B cell (primary cell): Measurements from ENCODE around the gene RELB. TPM values are rescaled to one million over a fixed set of nuclear protein-coding genes. Genes with fewer than 3 reads are reported as not detected.

ENCODE experiments used
- ATAC-seq: fragments of 200-7000 bp; cut with Tn5 transposase; one replicate; pipeline ENCODE4 v1.10.0; 2021; ENCODE audit warnings: low read depth, mild to moderate bottlenecking, moderate number of reproducible peaks, moderate library complexity
- CTCF ChIA-PET: fragments of 350-600 bp; sonication (Branson Sonifier 250); formaldehyde crosslinking; loops from one replicate; lab custom pipeline; 2021; ENCODE audit warnings: antibody characterized with exemption, inconsistent platforms; lab: Charles Lee
- POLR2A ChIA-PET: fragments of 350-600 bp; sonication (Branson Sonifier 250); formaldehyde crosslinking; loops from one replicate; lab custom pipeline; 2021; ENCODE audit warnings: antibody characterized with exemption; lab: Charles Lee
- DNase-seq: peaks from one replicate; pipeline ENCODE4 v3.0.0; 2013
- H2AFZ ChIP-seq: 2 replicates; pipeline ENCODE4 v1.6.1; 2012; ENCODE audit warnings: mild to moderate bottlenecking, low read depth, low read length; ENCODE audit not compliant: insufficient read depth, poor library complexity, severe bottlenecking
- H3K27ac ChIP-seq, 2 donors: 1 replicate in 1 of 2; 2 replicates in 1 of 2; pipeline ENCODE4 v1.5.1; 2012 to 2013; ENCODE audit warnings: low read length in 2 of 2, mild to moderate bottlenecking in 2 of 2, moderate library complexity in 1 of 2
- H3K27me3 ChIP-seq, 4 experiments: fragments of 200-600 bp in 1 of 4; sonication (generic) in 1 of 4; replicated peaks in 1 of 4; 1 replicate in 2 of 4; 2 replicates in 2 of 4; pipeline versions ENCODE4 v1.6.1 to v1.7.0; 2013 to 2016; ENCODE audit warnings: low read length in 3 of 4, mild to moderate bottlenecking in 2 of 4, mixed read lengths in 1 of 4, moderate library complexity in 1 of 4; ENCODE audit not compliant: insufficient read depth in 4 of 4, control insufficient read depth in 3 of 4; ENCODE audit errors: control extremely low read depth in 1 of 4
- H3K36me3 ChIP-seq, 2 experiments: replicated peaks in 1 of 2; 1 replicate in 1 of 2; 2 replicates in 1 of 2; pipeline versions ENCODE4 v1.6.1 to v1.7.1; 2013; ENCODE audit warnings: low read length in 1 of 2; ENCODE audit not compliant: insufficient read depth in 2 of 2, control insufficient read depth in 1 of 2; ENCODE audit errors: control extremely low read depth in 1 of 2, extremely low read depth in 1 of 2
- H3K4me1 ChIP-seq, 2 donors: fragments of 200-600 bp in 1 of 2; sonication (generic) in 1 of 2; 1 replicate in 1 of 2; 2 replicates in 1 of 2; pipeline versions ENCODE4 v1.5.1 to v1.6.1; 2013 to 2017; ENCODE audit warnings: low read length in 2 of 2; ENCODE audit not compliant: control insufficient read depth in 2 of 2, insufficient read depth in 2 of 2
- H3K4me2 ChIP-seq: replicated peaks from 2 replicates; pipeline ENCODE3; 2012; ENCODE audit warnings: mild to moderate bottlenecking, low read depth, low read length; ENCODE audit not compliant: poor library complexity, severe bottlenecking
- H3K4me3 ChIP-seq, 5 experiments: fragments of 200-600 bp in 1 of 5; sonication (generic) in 1 of 5; 1 replicate in 3 of 5; 2 replicates in 2 of 5; pipeline versions ENCODE4 v1.5.1 to v1.7.0; 2011 to 2016; ENCODE audit warnings: low read length in 4 of 5, mild to moderate bottlenecking in 4 of 5, low read depth in 2 of 5, control low read depth in 1 of 5, moderate library complexity in 1 of 5; ENCODE audit not compliant: insufficient read depth in 1 of 5; ENCODE audit errors: control extremely low read depth in 1 of 5, extremely low read depth in 1 of 5
- H3K79me2 ChIP-seq: fragments of 200-600 bp; sonication (generic); one replicate; pipeline ENCODE4 v1.6.0; 2016; ENCODE audit warnings: low read length; ENCODE audit not compliant: control insufficient read depth, insufficient read depth
- H3K9ac ChIP-seq: fragments of 200-600 bp; sonication (generic); 2 replicates; pipeline ENCODE4 v1.6.1; 2017; ENCODE audit warnings: mild to moderate bottlenecking, low read length, moderate library complexity
- H3K9me3 ChIP-seq, 3 donors: one replicate each; pipeline versions ENCODE4 v1.6.1 to v1.7.1; 2013; ENCODE audit warnings: low read length in 2 of 3; ENCODE audit not compliant: control insufficient read depth in 2 of 3, insufficient read depth in 1 of 3; ENCODE audit errors: control extremely low read depth in 1 of 3
- H4K20me1 ChIP-seq: 2 replicates; pipeline ENCODE4 v1.6.0; 2012; ENCODE audit warnings: mild to moderate bottlenecking, low read length; ENCODE audit not compliant: insufficient read depth, control insufficient read depth, poor library complexity, severe bottlenecking
- H3K27ac Mint-ChIP-seq: one replicate; pipeline ENCODE4 v1.8.0; 2021; ENCODE audit warnings: mixed read lengths
- H3K27me3 Mint-ChIP-seq: one replicate; pipeline ENCODE4 v1.8.0; 2021; ENCODE audit warnings: mixed read lengths
- H3K4me1 Mint-ChIP-seq: one replicate; pipeline ENCODE4 v1.8.0; 2021; ENCODE audit warnings: mixed read lengths
- H3K4me3 Mint-ChIP-seq: one replicate; pipeline ENCODE4 v1.8.0; 2021; ENCODE audit warnings: mixed read lengths
- H3K9me3 Mint-ChIP-seq: one replicate; pipeline ENCODE4 v1.8.0; 2022; ENCODE audit warnings: mixed read lengths; ENCODE audit not compliant: insufficient read depth
- EZH2 ChIP-seq: IDR thresholded peaks from 2 replicates; pipeline ENCODE4 v1.6.1; 2012; ENCODE audit warnings: borderline replicate concordance, low read depth, mild to moderate bottlenecking, moderate library complexity, low read length; ENCODE audit not compliant: insufficient read depth, poor library complexity, severe bottlenecking
- WGBS: methylation state at CpG from one replicate; pipeline ENCODE4 v1.1.5; 2013; ENCODE audit warnings: missing lambda C conversion rate; ENCODE audit not compliant: insufficient coverage; 5-methylcytosine and 5-hydroxymethylcytosine counted together
- intact Hi-C: fragments of 100-400 bp; cut with micrococcal nuclease; formaldehyde crosslinking; loops from one replicate; pipeline ENCODE4 v1.10.0; 2022
- polyA plus RNA-seq: library from polyadenylated mRNA; depleted of rRNA; stranded (reverse); fragments of >200 nt; gene quantifications from 2 replicates; pipeline ENCODE4 v1.2.3, GENCODE V29; 2012
- total RNA-seq, 2 donors: library from RNA; stranded (reverse); fragments of 120-200 nt in 1 of 2; gene quantifications; 1 replicate in 1 of 2; 2 replicates in 1 of 2; pipeline versions ENCODE4 v1.2.3 to v1.2.4, GENCODE V29; 2013 to 2022
- TF ChIP-seq, protein P1 (sequence below): fragments of 200-600 bp; IDR thresholded peaks from one replicate; pipeline ENCODE4 v1.8.0; 2022; ENCODE audit warnings: antibody characterized with exemption, mild to moderate bottlenecking

The RELB gene
- total and polyA plus RNA-seq, 2 donors (not counting 1 experiment from before 2014, with no cell fraction given) = 63.8 to 106 TPM

DNA sequence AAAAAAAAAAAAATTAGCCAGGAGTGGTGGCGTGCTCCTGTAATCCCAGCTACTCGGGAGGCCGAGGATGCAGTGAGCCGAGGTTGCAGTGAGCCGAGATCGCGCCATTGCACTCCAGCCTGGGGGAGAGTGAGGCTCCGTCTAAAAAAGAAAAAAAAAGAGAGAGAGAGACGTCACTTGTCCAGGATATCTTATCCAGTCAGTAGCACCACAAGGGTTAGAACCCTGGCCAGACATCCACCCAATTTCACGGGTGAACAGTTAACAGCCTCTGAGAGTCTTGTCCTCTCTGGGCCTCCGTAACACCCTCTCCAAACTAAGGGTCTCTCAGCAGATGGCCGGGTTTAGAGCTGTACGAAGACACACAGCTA, 47.0 kb upstream of the RELB start:
- POLR2A ChIA-PET = interaction anchor here (0.5 to 1.5 kb wide), 8 partner anchors 47 to 533 kb away, joined by 3 to 10 read pairs (median 4); partner anchors contain the start of genes BLOC1S3, RELB, TOMM40 and TRAPPC6A
- Histone ChIP-seq H3K4me3 (peak overlapping the region; percentile 96 to 100 (median 98)), H3K27me3 (no peaks in the 10 kb centered on the region), H3K9ac (peak overlapping the region; percentile 99), H3K9me3 (no peaks in the 10 kb centered on the region), H3K27ac (peak overlapping the region; percentile 90 to 93), H3K4me1 (peaks cover 41 to 50% of the 10 kb centered on the region in 2 donors), H3K36me3 (peaks cover 0 to 4% of the 10 kb centered on the region in 2 experiments), H4K20me1 (peaks cover 29% of the 10 kb centered on the region), H2AFZ (peak overlapping the region; percentile 94), H3K79me2 (peaks cover 86% of the 10 kb centered on the region), H3K4me2 (peak overlapping the region; percentile 99)
- H3K27me3 Mint-ChIP-seq = no peaks in the 10 kb centered on the region
- intact Hi-C loops = loop anchor here (1.0 to 5.0 kb wide), 2 partner anchors 85 to 182 kb away; partner anchors contain the start of gene CLASRP
- H3K27ac Mint-ChIP-seq = peak overlapping the region; percentile 93
- CTCF ChIA-PET = interaction anchor here (0.7 to 2.1 kb wide), 11 partner anchors 36 to 954 kb away, joined by 3 to 7 read pairs (median 3); no protein-coding TSS in a partner anchor
- no peaks in the 10 kb centered on the region for H3K9me3 Mint-ChIP-seq
- DNase-seq (no peak), ATAC-seq (peak; percentile 1)
- WGBS = 0% methylated on average over 3 of the region's 13 CpGs
- H3K4me3 Mint-ChIP-seq = peak overlapping the region; percentile 90
- no peak for TF ChIP-seq EZH2
- TF ChIP-seq, protein P1, sequence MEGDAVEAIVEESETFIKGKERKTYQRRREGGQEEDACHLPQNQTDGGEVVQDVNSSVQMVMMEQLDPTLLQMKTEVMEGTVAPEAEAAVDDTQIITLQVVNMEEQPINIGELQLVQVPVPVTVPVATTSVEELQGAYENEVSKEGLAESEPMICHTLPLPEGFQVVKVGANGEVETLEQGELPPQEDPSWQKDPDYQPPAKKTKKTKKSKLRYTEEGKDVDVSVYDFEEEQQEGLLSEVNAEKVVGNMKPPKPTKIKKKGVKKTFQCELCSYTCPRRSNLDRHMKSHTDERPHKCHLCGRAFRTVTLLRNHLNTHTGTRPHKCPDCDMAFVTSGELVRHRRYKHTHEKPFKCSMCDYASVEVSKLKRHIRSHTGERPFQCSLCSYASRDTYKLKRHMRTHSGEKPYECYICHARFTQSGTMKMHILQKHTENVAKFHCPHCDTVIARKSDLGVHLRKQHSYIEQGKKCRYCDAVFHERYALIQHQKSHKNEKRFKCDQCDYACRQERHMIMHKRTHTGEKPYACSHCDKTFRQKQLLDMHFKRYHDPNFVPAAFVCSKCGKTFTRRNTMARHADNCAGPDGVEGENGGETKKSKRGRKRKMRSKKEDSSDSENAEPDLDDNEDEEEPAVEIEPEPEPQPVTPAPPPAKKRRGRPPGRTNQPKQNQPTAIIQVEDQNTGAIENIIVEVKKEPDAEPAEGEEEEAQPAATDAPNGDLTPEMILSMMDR = no peak
- peaks cover 50% of the 10 kb centered on the region for H3K4me1 Mint-ChIP-seq
